Measurements from ENCODE around the gene RNF8.

- TF ChIP-seq CTCF (IDR thresholded peaks at IDR 0.05) (no peak), POLR2A (IDR thresholded peaks at IDR 0.05) (no peak)
Measured at GRCh38 chr6:37317312-37318038, 36.3 kb upstream of the RNF8 start.
